HG03460 (cell line): ENCODE measurements around the gene POU2F1.

Experiments used
- ATAC-seq: cut with Tn5 transposase; IDR thresholded peaks from one replicate; pipeline ENCODE4 v1.9.1; 2021; ENCODE audit not compliant: unreplicated experiment

Gene POU2F1

GRCh38 chr1:167220537-167221125, at the start of gene POU2F1:
Gene POU2F1, plus strand, starts transcription at chr1:167220886. Its CDS starts 12 bp downstream, at chr1:167220898.
- ATAC-seq, result peak; percentile 56

DNA sequence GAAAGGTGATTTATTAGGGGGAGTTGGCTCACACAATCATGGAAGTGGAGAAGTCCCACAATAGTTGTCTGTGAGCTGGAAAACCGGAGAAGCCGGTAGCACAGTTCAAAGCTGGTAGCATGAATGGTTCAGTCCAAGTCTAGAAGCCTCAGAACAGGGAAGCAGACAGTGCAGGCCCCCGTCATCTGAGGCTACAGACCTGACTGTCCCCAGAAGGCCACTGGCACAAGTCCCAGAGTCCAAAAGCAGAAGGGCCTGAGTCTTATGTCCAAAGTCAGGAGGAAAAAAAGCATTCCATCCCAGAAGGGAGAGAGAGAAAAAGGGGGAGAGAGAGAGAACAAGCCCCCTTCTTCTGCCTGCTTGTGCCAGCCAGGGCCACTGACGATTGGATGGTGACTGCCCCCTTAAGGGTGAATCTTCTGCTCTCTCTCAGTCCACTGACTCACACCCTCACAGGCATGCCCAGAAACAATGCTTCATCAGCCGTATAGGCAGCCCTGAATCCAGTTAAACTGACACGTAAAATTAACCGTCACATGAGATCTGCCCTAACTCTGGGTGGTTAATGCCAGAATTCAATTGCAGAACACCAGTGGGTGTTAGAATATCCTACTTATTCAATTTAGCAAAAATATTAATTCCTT, 49.3 kb upstream of the POU2F1 start:
- ATAC-seq, result no peak

DNA sequence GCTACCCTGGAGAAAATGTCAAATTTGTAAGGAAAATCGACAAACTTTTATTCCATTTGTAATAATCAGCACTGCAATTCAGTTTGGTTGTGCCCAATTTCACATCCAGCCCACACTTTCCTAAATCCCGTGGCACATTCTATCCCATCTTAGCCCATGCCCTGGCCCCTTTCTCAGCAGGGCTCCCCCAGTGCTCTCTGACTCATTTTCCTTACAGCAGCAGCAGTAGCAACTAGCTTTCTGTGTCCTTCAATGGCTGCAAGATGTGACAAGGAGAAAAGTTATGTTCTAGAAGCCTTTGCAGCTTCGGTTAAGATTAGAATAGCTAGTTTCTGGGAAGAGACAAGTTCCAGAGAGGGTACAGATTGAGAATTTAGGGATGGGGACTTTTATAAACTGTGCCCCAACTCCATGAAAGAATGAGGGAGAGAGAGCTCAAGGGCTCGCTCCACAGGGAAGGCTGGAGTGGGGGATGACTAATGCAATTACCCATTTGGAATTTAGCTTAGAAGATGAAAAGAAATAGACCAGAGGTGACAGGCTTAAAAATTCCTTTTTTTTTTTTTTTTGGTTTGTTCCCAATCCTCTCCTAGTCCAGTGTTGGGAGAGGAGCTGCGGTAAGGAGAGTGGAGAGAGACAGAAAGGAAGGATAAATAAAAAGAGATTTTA, 47.0 kb upstream of the POU2F1 start:
- no peak for ATAC-seq

GRCh38 chr1:167175901-167176300, 44.8 kb upstream of the POU2F1 start:
- no peak for ATAC-seq

GRCh38 chr1:167178831-167179230, 41.9 kb upstream of the POU2F1 start:
- no peak for ATAC-seq

DNA sequence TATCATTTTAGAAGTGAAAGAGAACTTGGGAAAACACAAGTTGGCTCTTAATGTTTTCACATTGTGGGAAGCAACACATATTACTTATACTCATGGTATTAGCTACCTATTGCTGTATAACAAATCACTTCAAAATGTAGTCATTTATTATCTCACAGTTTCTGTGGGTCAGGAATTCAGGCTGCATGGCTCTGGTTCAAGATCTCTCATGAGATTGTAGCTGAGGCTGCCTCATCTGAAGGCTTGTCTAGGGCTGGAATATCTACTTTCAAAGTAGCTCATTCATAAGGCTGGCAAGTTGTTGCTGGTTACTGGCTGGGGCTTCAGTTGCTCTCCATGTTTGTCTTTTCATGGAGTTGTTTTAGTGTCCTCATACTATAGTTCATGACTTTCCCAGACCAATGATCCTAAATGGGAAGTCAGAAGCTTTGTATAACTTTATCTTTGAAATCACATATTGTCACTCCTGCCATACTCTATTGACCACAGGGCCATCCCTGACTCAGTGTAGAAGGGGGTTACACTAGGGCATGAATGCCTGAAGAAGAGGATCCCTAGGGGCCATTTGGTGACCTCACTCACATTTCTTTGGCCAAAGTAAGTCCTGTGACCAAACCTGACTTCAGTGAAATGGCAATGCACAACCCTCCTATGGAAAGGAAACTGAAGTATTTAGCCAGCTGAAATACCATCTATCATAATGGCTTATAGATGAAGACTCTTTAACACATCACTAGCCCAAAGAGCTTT, 37.9 kb upstream of the POU2F1 start:
- ATAC-seq, result no peak

GRCh38 chr1:167184081-167184480, 36.6 kb upstream of the POU2F1 start:
- ATAC-seq, result no peak

DNA sequence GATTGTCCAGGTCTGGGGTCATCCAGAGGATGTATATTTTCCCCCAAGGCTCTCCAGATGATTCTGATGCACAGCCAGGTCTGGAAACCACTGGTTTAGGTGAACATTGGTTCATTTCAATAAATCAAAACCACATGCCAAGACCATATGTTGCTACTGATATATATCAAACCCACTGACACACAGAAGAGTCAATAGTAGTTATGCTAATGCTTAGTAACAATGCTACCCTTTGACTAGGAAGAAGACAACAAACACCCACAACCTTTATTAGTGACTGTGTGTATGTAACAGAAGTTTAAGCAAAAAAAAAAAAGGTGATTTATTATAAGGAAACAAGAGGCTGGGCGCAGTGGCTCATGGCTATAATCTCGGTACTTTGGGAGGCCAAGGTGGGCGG, 35.6 kb upstream of the POU2F1 start:
- ATAC-seq, result no peak

DNA sequence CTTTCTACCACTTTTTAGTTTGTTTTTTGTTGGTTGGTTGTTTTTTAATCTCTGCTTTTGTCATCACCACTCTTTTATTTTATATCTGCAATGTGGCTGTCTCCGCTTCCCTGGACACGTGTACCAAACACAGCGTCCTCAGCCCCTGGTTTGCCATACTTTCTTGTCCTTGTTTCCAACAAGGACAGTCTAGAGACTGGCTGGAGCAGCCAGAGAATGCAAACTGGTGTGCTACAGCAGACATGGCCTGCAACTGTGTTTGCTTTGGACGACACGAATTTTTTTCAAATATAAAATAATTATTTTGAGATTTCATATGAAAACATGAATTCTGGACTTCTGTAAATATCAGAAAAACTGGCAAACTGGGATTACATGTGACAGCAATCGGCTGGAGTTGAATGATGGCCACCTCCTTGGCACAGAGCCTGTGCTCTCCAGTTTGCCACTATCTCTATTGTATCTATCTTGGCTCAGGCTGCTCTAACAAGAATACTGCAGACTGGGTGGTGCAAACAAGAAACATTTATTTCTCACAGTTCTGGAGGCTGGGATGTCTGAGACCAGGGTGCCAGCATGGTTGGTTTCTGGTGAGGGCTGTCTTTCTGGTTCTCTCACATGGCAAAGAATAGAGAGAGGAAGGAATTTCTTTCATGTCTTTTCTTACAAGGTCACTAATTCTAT, 34.6 kb upstream of the POU2F1 start:
- ATAC-seq, result no peak

DNA sequence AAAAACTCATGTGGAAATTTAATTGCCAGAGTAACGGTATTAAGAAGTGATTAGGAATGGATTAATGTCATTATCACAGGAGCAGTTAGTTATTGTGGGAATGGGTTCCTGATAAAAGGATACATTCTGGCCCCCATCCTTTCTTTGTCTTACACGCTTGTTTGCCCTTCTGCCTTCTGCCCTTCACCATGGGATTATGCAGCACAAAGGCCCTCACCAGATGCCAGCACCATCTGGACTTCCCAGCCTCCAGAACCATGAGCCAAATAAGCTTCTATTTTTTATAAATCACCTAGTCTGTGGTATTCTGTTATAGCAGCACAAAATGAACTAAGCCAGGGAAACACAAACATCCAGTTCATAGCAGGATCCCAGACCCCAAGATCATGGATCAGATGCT, 33.9 kb upstream of the POU2F1 start:
- ATAC-seq, result no peak

GRCh38 chr1:167190747-167191237, 29.9 kb upstream of the POU2F1 start:
- ATAC-seq, result no peak

DNA sequence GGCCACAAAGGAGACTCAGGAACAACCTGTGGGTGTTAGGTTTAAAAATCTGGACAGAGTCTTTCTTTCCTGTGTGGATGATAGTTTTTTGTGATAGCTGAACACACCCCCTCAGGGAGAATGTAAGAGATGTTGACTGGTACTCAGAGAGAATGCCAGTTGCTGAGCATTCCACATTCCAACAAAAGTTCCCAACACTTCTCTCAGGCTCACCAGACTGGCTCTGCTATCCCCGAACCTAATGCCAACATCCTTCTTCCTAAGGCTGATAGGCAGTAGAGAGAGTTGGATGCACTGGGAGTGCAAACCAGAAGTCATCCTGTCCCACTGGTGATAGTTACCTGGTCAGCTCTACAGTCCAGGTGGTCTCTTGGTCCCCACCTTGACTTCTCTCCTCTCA, 28.7 kb upstream of the POU2F1 start:
- ATAC-seq, result no peak

- ATAC-seq, result no peak
These were observed 26.5 kb upstream of the POU2F1 start for GRCh38 chr1:167194182-167194581.

- ATAC-seq, result no peak
These were observed 24.5 kb upstream of the POU2F1 start for GRCh38 chr1:167196166-167196565.

DNA sequence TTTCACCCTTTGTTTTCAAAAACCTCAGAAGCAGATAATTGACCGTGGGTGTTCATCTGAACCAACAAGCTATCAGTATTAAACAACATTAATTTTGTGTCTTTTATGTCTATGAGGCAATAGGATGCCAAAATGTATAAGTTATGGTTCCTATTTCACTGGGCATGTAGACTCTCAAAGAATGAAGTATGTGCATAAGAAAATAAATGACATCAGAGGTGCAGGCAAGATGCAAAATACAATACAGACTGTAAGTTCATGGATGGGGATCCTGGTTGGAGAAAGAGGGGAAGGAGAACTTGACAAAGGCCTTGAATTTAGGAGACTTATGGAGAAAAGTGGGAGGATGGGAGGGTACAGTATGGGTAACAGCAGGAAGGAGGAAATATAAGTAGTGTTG, 23.4 kb upstream of the POU2F1 start:
- no peak for ATAC-seq

- ATAC-seq, result no peak
These were observed 23.0 kb upstream of the POU2F1 start for GRCh38 chr1:167197692-167198091.

GRCh38 chr1:167198518-167199133, 22.1 kb upstream of the POU2F1 start:
- no peak for ATAC-seq

DNA sequence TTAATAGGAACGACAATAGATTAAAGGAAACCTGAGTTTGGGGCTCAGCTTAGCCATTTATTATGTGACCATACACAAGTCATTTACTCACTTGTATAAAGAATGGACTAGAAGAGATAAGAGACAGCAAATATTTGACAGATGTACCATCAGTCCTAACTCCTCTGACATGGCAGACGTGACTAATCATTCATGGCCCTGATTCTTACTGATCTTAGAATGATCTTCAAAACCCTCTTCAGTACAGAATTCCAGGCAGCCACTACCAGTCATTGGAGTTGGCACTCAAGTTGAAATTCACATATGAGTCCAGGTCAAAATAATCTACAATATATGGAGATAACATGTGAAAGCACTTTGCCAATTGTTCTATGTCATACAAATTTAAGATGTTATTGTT, 21.0 kb upstream of the POU2F1 start:
- no peak for ATAC-seq

DNA sequence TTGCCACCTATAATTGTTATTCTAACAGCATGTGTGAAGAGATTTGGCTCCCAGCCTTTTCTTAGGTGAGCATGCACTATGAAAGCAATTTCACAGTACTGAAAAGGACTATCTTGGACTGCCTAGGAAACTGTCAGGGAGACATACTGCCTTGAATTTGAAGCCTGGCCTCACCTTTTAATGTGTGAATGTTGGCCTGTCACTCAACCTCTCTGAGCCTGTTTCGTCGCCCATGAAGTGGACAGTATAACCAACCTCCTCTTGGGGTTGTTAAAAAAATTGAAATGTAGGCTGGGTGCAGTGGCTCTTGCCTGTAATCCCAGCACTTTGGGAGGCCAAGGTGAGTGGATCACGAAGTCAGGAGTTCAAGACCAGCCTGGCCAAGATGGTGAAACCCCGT, 20.4 kb upstream of the POU2F1 start:
- ATAC-seq, result no peak

- no peak for ATAC-seq
These were observed 19.9 kb upstream of the POU2F1 start for GRCh38 chr1:167200749-167201148.

- ATAC-seq, result no peak
These were observed 18.6 kb upstream of the POU2F1 start for GRCh38 chr1:167202049-167202448.
